Central memory CD8-positive, alpha-beta T cell (primary cell): ENCODE data around the gene PKN3.
"Not testable (repeated sequence)": the region's sequence is repeated elsewhere in the genome, so short reads cannot be mapped to it uniquely, and the experiment has no call there.

Experiments
- ATAC-seq: fragments of 150-1000 bp; cut with Tn5 transposase; replicated peaks from 2 replicates; pipeline ENCODE4 v1.10.0; 2022; ENCODE audit warnings: mild to moderate bottlenecking, moderate FRiP score, moderate number of reproducible peaks; ENCODE audit not compliant: poor library complexity, severe bottlenecking; ENCODE audit errors: extremely low read depth
- DNase-seq, 2 donors: peaks; one replicate each; pipeline ENCODE4 v3.0.0; 2021; ENCODE audit warnings: low spot score in 2 of 2
- H3K27ac Mint-ChIP-seq: one replicate; pipeline ENCODE4 v1.8.0; 2022; ENCODE audit warnings: low read depth, mild to moderate bottlenecking, moderate library complexity, mixed read lengths
- H3K27me3 Mint-ChIP-seq: one replicate; pipeline ENCODE4 v1.8.0; 2022; ENCODE audit warnings: mixed read lengths
- H3K36me3 Mint-ChIP-seq: one replicate; pipeline ENCODE4 v1.8.0; 2022; ENCODE audit warnings: mild to moderate bottlenecking, moderate library complexity, mixed read lengths; ENCODE audit not compliant: insufficient read depth
- H3K4me1 Mint-ChIP-seq: one replicate; pipeline ENCODE4 v1.8.0; 2022; ENCODE audit warnings: mixed read lengths
- H3K4me3 Mint-ChIP-seq: one replicate; pipeline ENCODE4 v1.8.0; 2022; ENCODE audit warnings: mild to moderate bottlenecking, moderate library complexity, mixed read lengths
- H3K9me3 Mint-ChIP-seq: one replicate; pipeline ENCODE4 v1.8.0; 2022; ENCODE audit warnings: mixed read lengths

PKN3 gene

GRCh38 chr9:128684325-128685199, 17.7 kb upstream of the PKN3 start:
- Mint-ChIP-seq H3K4me3 (peak overlapping the region; percentile 92), H3K36me3 (peaks cover 11% of the 10 kb centered on the region), H3K4me1 (peaks cover 45% of the 10 kb centered on the region), H3K27me3 (no peaks in the 10 kb centered on the region), H3K27ac (peak overlapping the region; percentile 99), H3K9me3 (no peaks in the 10 kb centered on the region)
- ATAC-seq = peak; percentile 50
- peak; percentile 48 to 52 for DNase-seq

- H3K27ac Mint-ChIP-seq = peak overlapping the region; percentile 99
- DNase-seq (no peak), ATAC-seq (peak; percentile 24)
- H3K36me3 Mint-ChIP-seq = peaks cover 14% of the 10 kb centered on the region
- H3K27me3 Mint-ChIP-seq = no peaks in the 10 kb centered on the region
- H3K9me3 Mint-ChIP-seq = no peaks in the 10 kb centered on the region
- peak overlapping the region; percentile 92 for H3K4me3 Mint-ChIP-seq
- H3K4me1 Mint-ChIP-seq = peaks cover 51% of the 10 kb centered on the region
Observed at GRCh38 chr9:128685636-128686489, 16.4 kb upstream of the PKN3 start.

GRCh38 chr9:128687453-128687852, 14.8 kb upstream of the PKN3 start:
- H3K36me3 Mint-ChIP-seq = peaks cover 28% of the 10 kb centered on the region
- ATAC-seq = no peak
- DNase-seq = no peak
- no peaks in the 10 kb centered on the region for H3K27me3 Mint-ChIP-seq
- peak overlapping the region; percentile 81 for H3K4me3 Mint-ChIP-seq
- peaks cover 61% of the 10 kb centered on the region for H3K4me1 Mint-ChIP-seq
- no peaks in the 10 kb centered on the region for H3K9me3 Mint-ChIP-seq
- peak overlapping the region; percentile 99 for H3K27ac Mint-ChIP-seq

- DNase-seq (peak; percentile 76 to 89), ATAC-seq (peak; percentile 76)
- peaks cover 40% of the 10 kb centered on the region for H3K36me3 Mint-ChIP-seq
- H3K27ac Mint-ChIP-seq = peak within 1 kb of the TSS; percentile 89
- peaks cover 58% of the 10 kb centered on the region for H3K4me1 Mint-ChIP-seq
- no peaks in the 10 kb centered on the region for H3K9me3 Mint-ChIP-seq
- peak within 1 kb of the TSS; percentile 90 for H3K4me3 Mint-ChIP-seq
- no peaks in the 10 kb centered on the region for H3K27me3 Mint-ChIP-seq
Observed at GRCh38 chr9:128688501-128689292, 13.6 kb upstream of the PKN3 start, which contains the start of gene SET. Gene SET (plus strand): TSS chr9:128689222. CDS start chr9:128689583, 361 bp downstream.

GRCh38 chr9:128689293-128689774, 13.0 kb upstream of the PKN3 start:
- DNase-seq (no peak), ATAC-seq (peak; percentile 11)
- no peak overlapping the region for H3K27ac Mint-ChIP-seq
- no peaks in the 10 kb centered on the region for H3K27me3 Mint-ChIP-seq
- H3K9me3 Mint-ChIP-seq = no peaks in the 10 kb centered on the region
- peak overlapping the region; percentile 81 for H3K4me3 Mint-ChIP-seq
- peaks cover 42% of the 10 kb centered on the region for H3K36me3 Mint-ChIP-seq
- peaks cover 55% of the 10 kb centered on the region for H3K4me1 Mint-ChIP-seq

GRCh38 chr9:128689820-128690683, 12.3 kb upstream of the PKN3 start:
- Mint-ChIP-seq H3K4me1 (peaks cover 48% of the 10 kb centered on the region), H3K27me3 (no peaks in the 10 kb centered on the region), H3K27ac (peak overlapping the region; percentile 89), H3K36me3 (peaks cover 46% of the 10 kb centered on the region), H3K9me3 (no peaks in the 10 kb centered on the region), H3K4me3 (peak overlapping the region; percentile 90)
- ATAC-seq (no peak), DNase-seq (no peak)

- no peak for ATAC-seq
- H3K9me3 Mint-ChIP-seq = no peaks in the 10 kb centered on the region
- H3K36me3 Mint-ChIP-seq = peaks cover 50% of the 10 kb centered on the region
- no peaks in the 10 kb centered on the region for H3K27me3 Mint-ChIP-seq
- peak overlapping the region; percentile 89 for H3K27ac Mint-ChIP-seq
- peaks cover 42% of the 10 kb centered on the region for H3K4me1 Mint-ChIP-seq
- no peak for DNase-seq
- peak overlapping the region; percentile 90 for H3K4me3 Mint-ChIP-seq
Observed at GRCh38 chr9:128690684-128691034, 11.6 kb upstream of the PKN3 start.

- not testable (repeated sequence) for ATAC-seq, H3K27me3 Mint-ChIP-seq, H3K9me3 Mint-ChIP-seq, H3K4me3 Mint-ChIP-seq, DNase-seq
- Mint-ChIP-seq H3K4me1 (peaks cover 25% of the 10 kb centered on the region), H3K27ac (peak overlapping the region; percentile 44), H3K36me3 (peaks cover 56% of the 10 kb centered on the region)
Observed at GRCh38 chr9:128693738-128694137, 8.6 kb upstream of the PKN3 start.

GRCh38 chr9:128694344-128694743, 8.0 kb upstream of the PKN3 start:
- Mint-ChIP-seq H3K4me3 (no peak overlapping the region), H3K9me3 (no peaks in the 10 kb centered on the region), H3K27ac (peak overlapping the region; percentile 46), H3K27me3 (no peaks in the 10 kb centered on the region), H3K4me1 (peaks cover 25% of the 10 kb centered on the region), H3K36me3 (peaks cover 56% of the 10 kb centered on the region)
- ATAC-seq (no peak), DNase-seq (no peak)

GRCh38 chr9:128696923-128697707, 5.2 kb upstream of the PKN3 start:
- H3K36me3 Mint-ChIP-seq = peaks cover 44% of the 10 kb centered on the region
- DNase-seq = no peak
- no peak for ATAC-seq
- no peaks in the 10 kb centered on the region for H3K27me3 Mint-ChIP-seq
- H3K4me1 Mint-ChIP-seq = peaks cover 19% of the 10 kb centered on the region
- H3K27ac Mint-ChIP-seq = no peak overlapping the region
- no peak overlapping the region for H3K4me3 Mint-ChIP-seq
- H3K9me3 Mint-ChIP-seq = no peaks in the 10 kb centered on the region
